Left lobe of liver (tissue), 2 donors: ENCODE measurements around the gene TM2D3. TPM values are rescaled to one million over a fixed set of nuclear protein-coding genes. Genes with fewer than 3 reads are reported as not detected.
"Not testable (repeated sequence)": the region's sequence is repeated elsewhere in the genome, so short reads cannot be mapped to it uniquely, and the experiment has no call there.

Source experiments
- ATAC-seq: fragments of 200-7000 bp; cut with Tn5 transposase; one replicate; pipeline ENCODE4 v1.9.1; 2020; ENCODE audit warnings: mild to moderate bottlenecking, moderate library complexity
- DNase-seq: peaks from one replicate; pipeline ENCODE4 v3.0.0-alpha.2; 2020; ENCODE audit warnings: low spot score
- total RNA-seq: library from RNA; stranded (reverse); gene quantifications from one replicate; pipeline ENCODE4 v1.2.1, GENCODE V29; 2021
- donor health status: DM: no; HTN: no; CAD: no; lungs with moderate emphysema.
- donor health status: DM: no; HTN: yes; CAD: no.

Gene TM2D3
- total RNA-seq, 1 donor from 2014 or later = 30.4 TPM

GRCh38 chr15:101657968-101658784 lies 6.0 kb upstream of the TM2D3 start:
- DNase-seq (peak; percentile 66), ATAC-seq (peak; percentile 82)

GRCh38 chr15:101657171-101657570 lies 5.0 kb upstream of the TM2D3 start:
- ATAC-seq (no peak), DNase-seq (no peak)

DNA sequence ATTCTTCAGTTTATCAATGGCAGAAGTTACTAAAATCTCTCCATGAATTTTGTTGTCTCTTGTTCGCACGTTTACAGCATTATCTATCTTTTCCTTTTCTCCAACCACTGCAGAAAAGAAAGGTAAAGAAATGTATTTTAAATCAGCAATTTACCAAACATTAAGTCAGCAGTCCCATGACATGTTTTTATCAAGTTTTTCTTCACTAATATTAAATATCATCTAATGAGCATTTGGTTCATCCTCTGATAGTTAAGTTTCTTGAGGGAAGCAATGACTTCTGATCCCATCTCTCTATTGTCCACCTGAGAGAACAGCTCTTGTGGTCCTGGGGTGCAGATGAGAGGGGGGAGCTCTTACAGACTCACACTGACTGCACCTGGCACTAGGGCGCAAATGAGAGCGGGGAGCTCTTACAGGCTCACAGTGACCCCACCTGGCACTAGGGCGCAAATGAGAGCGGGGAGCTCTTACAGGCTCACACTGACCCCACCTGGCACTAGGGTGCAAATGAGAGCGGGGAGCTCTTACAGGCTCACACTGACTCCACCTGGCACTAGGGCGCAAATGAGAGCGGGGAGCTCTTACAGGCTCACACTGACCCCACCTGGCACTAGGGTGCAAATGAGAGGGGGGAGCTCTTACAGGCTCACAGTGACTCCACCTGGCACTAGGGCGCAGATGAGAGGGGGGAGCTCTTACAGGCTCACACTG lies 2.6 kb upstream of the TM2D3 start:
- not testable (repeated sequence) for ATAC-seq, DNase-seq

- ATAC-seq (no peak), DNase-seq (no peak)
These were observed 2.0 kb upstream of the TM2D3 start for GRCh38 chr15:101654171-101654570.

DNA sequence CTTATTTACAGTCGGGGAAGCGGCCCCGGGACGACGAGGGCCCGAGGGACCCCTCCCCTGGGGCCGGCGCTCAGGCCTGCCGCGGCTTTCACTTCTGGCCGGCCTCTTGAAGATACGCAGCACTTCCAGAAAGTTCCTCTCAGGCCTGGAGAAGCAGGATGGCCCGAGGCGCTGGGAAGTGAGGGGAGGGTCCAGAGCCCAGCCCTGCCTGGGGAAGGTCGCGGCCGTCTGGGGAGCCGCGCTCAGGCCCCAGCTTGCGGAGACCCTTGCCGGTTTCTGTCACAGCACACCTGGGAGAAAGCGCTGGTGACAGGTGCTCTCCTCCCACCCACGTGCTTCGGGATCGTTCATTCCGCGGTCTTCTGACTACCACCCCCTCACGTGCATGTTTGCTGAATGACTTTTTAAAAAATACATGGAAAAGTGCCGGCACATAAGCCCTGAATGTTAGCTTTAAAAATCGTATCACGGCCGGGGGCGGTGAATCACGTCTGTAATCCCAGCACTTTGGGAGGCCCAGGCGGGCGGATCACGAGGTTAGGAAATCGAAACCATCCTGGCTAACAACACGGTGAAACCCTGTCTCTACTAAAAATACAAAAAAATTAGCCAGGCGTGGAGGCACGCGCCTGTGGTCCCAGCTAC lies 727 bp upstream of the TM2D3 start:
- peak; percentile 48 for ATAC-seq
- DNase-seq = no peak

DNA sequence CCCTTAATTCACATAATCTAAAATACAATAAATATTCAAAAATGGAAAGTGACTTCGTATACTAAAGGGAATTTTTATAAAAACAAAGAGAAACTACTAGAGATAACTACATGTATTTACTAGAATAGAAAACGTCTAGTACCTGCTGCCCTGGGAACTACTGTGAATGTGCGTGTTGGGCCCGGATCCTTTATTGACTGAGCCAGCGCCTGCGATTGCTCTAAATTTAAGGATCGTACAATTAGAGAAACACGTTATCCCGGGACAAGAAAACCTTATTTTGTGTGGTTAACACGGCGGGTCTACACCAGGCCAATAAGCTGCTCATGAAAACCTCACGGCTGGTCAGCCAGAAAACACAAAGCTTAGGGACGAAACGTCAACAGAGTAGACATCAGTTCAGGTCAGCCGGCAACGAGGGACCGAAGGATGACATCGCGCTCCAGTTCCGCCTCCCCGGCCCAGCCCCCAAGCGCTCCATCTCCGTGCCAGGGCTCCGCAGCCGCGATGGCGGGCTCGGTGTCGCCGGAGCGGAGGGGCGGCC lies 555 bp downstream of the TM2D3 start:
- DNase-seq = no peak

GRCh38 chr15:101650145-101650544 lies 2.0 kb downstream of the TM2D3 start:
- no peak for DNase-seq

More for the DNA sequence above, 555 bp downstream of the TM2D3 start:
- ATAC-seq = peak; percentile 67

DNA sequence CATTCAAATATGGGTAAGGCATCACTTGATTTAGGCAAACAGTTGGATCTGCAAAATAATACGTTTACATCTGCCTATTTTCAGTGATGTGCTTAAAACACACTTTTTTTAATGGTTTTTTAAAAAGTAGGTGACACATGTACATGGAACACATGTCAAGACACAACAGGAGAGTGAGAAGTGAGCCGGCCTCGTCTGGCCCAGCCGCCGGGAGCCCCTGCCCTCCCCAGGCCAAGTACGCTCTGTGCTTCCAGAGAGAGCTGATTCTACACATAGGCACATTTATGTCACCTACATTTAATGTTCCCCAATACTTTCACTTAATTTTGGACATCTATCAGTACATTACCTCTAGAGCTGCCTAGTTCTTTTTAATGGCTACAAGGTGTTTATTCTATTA lies 3.8 kb downstream of the TM2D3 start:
- ATAC-seq (no peak), DNase-seq (no peak)

More at GRCh38 chr15:101650145-101650544, 2.0 kb downstream of the TM2D3 start:
- ATAC-seq = no peak

DNA sequence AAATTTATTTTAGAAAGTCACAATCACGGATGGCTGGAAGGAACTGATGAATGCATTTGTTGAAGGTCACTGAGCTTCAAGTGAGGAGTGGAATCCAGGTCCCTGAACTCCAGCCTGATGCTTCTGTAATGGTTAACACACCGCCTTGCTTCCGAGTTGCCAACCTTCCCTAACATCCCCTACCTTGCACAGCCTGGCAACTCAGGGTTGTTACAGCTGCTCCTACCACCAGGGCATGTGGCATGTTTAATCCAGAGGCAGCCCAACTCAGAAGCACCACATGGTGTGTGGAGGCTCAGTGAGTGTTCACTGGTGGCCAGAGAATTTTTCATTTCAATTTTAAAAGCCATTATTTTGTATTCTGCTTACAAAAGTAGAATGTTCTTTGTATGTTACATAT lies 4.9 kb downstream of the TM2D3 start:
- DNase-seq = peak; percentile 55
- peak; percentile 54 for ATAC-seq

GRCh38 chr15:101646672-101647071 lies 5.5 kb downstream of the TM2D3 start:
- ATAC-seq (peak; percentile 83), DNase-seq (peak; percentile 77)

- DNase-seq = no peak
These were observed 9.8 kb downstream of the TM2D3 start for GRCh38 chr15:101642361-101642760.

GRCh38 chr15:101641894-101642293 lies 10.3 kb downstream of the TM2D3 start:
- ATAC-seq (no peak), DNase-seq (no peak)

More at GRCh38 chr15:101642361-101642760, 9.8 kb downstream of the TM2D3 start:
- no peak for ATAC-seq

DNA sequence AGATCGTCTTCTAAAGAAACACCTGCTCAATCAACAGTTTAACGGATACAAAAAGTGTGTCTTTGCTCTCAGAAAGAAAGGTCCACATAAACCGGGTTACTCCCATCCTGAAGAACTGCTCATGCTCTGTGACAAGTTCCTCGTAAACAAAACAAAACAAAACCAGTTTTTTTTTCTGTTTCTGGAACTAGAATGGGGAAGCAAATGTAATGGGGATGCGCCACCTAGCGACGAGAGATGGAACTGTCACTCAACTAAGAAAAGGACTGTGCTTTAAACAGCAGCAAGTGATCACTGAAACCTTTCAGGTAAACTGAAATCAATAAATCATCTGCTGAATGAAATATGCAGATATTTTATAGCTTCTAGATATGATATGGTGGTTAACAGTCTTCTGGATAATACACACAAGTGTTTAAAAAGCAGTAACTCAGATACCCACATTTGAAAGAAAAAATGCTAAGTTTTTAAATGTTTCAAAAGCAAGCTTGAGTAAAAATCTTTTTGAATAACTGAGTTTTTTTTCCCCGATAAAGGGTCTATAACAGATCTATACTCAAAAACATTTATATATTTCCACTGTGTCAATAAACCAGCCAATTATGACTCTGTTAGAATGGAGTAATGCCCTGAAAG lies 10.9 kb downstream of the TM2D3 start:
- peak; percentile 87 for ATAC-seq
- DNase-seq = peak; percentile 74

DNA sequence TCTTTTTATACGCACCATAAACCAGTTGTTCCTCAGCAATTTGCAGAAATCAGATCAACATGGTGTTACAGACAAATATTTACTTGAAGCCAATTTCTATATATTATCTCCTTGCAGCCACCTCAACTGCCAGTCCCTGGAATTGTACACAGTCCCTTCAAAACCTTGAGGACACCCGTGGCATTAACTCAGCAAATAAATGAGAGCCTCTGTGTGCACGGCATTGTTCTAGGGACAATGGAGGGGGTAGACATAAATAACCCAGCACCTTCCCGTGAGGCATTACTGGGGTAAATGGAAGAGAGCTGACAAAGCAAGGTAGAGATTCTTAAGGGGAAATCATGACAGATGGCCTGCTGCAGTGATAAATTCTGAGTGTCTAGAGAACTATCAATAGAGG lies 12.5 kb downstream of the TM2D3 start:
- ATAC-seq (no peak), DNase-seq (no peak)

DNA sequence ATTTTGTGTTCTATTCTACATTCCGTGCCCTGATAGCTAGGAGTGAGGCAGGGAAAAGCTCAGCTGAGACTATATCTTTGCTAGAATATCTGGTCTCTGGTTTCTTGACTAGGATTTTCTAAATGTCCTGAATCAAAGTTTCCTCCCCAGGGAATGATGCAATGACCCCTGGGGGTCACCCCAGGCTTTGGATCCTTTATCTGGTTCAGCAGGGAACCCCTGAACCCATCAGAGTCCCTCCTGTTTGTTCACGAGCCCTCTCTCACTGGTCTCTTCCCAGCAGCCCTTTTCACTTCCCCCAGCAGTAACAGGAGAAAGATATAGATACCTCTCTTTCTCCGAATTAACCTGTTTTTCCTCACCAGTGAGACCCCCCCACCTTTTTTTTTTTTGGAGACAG lies 14.3 kb downstream of the TM2D3 start:
- DNase-seq (no peak), ATAC-seq (peak; percentile 13)

GRCh38 chr15:101637516-101637915 lies 14.7 kb downstream of the TM2D3 start:
- ATAC-seq (peak; percentile 68), DNase-seq (no peak)

GRCh38 chr15:101637038-101637437 lies 15.1 kb downstream of the TM2D3 start:
- no peak for ATAC-seq
- DNase-seq = no peak

- DNase-seq (no peak), ATAC-seq (no peak)
These were observed 16.0 kb downstream of the TM2D3 start for GRCh38 chr15:101635944-101636727.

DNA sequence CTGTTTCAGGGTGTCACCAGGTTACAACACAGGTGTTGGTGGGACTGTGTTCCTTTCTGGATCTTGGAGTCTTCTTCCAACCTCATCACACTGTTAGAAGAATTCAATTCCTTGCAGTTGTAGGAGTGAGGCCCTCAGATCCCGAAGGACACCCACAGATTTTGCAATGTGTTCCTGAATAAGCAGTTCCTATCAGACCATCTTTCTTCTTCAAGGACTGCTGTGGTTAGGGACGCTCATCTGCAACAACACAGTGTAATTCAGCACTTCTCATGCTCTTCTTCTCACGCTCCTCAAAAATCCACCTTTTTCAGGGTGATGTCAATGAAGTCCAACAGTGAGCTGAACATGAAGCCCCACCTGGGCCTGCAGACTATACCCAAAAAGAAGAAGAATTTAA lies 18.8 kb downstream of the TM2D3 start:
- DNase-seq (no peak), ATAC-seq (no peak)

GRCh38 chr15:101626729-101627128 lies 25.5 kb downstream of the TM2D3 start:
- not testable (repeated sequence) for DNase-seq

More at GRCh38 chr15:101626729-101627128, 25.5 kb downstream of the TM2D3 start:
- not testable (repeated sequence) for ATAC-seq
